GM15510 (cell line): ENCODE measurements around the gene STAB1.

Experiments
- POLR2A ChIP-seq: IDR thresholded peaks from 3 replicates; pipeline ENCODE4 v1.6.1; 2011; ENCODE audit warnings: borderline replicate concordance; ENCODE audit not compliant: insufficient read length; ENCODE audit errors: extremely low read depth

The STAB1 gene

DNA sequence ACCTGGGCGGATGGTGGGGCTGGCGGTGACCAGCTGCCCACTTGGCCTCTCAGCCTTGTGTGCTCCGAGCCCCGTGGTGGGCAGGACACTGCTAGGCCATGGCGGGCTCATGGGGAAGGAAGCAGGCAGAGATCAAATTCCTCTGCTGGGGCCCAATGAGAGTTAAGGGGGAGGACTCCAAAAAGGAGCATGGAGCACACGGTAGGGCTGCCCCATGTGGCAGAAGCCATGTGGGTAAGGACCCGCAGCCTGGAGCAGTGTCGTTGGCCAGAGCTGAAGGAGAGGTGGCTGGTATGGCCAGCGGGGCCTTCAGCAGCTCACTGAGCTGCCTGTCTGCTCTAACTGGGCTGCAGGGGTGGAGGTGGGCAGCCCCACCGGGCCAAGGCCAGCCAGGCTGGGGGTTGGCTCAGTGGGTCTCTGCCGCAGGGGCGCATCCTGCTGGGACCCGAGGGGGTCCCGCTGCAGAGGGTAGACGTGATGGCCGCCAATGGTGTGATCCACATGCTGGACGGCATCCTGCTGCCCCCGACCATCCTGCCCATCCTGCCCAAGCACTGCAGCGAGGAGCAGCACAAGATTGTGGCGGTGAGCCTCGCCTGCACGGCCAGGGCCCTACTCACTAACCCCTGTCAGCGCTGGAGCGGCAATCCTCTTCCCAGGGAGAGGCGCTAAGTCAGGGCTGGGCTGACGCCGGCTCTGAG lies 11.3 kb downstream of the STAB1 start:
- TF ChIP-seq POLR2A, result no peak

DNA sequence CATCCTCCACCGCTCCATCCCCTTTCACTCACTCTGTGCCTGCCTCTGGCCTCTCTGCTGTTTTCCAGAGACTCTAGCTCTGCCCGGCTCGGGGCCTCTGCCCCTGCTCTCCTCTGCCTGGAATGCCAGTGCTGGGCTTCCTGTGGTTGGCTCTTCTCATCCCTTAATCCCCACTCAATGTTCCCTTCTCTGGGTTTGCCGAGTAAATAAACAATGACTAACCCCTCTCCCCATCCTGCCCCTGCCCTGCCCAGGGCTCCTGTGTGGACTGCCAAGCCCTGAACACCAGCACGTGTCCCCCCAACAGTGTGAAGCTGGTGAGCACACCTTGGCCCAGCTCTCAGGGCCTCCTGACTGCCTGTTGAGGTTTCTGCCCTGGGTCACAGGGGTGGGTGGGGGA lies 12.2 kb downstream of the STAB1 start:
- no peak for TF ChIP-seq POLR2A

DNA sequence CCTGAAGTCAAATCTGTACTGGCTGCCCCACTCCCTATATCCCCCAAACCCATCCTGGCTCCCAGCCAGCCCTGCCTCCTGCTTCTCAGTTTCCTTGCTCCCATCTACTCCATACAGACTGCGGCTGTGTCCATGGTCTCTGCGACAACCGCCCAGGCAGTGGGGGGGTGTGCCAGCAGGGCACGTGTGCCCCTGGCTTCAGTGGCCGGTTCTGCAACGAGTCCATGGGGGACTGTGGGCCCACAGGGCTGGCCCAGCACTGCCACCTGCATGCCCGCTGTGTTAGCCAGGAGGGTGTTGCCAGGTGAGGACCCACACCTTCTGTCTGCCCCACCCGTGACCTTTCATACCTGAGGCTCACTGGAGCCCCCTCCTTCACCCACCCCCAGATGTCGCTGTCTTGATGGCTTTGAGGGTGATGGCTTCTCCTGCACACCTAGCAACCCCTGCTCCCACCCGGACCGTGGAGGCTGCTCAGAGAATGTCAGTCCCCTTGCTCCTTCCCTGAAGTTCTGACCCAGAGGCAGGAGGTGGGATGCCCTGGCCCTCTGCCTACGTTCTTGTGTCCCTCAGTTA lies 14.7 kb downstream of the STAB1 start:
- no peak for TF ChIP-seq POLR2A

GRCh38 chr3:52511509-52511908 lies 16.4 kb downstream of the STAB1 start:
- TF ChIP-seq POLR2A, result no peak

DNA sequence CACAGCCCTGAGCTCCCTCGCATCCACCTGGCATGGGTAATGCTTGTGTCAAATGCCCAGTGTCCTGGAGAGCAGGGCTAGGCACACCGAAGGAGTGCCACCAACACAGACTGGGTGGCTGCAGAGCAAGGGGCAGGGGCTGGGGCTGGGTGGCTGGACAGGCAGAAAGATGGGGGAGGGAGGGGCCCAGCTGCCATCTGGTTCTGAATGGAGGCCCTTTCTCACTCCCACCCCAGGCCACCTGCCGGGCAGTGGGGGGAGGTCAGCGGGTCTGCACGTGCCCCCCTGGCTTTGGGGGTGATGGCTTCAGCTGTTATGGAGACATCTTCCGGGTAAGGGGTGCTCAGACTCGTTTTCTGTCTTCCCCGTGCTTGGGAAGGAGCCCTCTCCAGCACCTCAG lies 17.0 kb downstream of the STAB1 start:
- TF ChIP-seq POLR2A, result no peak

GRCh38 chr3:52512727-52513126 lies 17.6 kb downstream of the STAB1 start:
- TF ChIP-seq POLR2A, result no peak

GRCh38 chr3:52513281-52513680 lies 18.1 kb downstream of the STAB1 start:
- no peak for TF ChIP-seq POLR2A

GRCh38 chr3:52514576-52514975 lies 19.4 kb downstream of the STAB1 start:
- TF ChIP-seq POLR2A, result no peak

DNA sequence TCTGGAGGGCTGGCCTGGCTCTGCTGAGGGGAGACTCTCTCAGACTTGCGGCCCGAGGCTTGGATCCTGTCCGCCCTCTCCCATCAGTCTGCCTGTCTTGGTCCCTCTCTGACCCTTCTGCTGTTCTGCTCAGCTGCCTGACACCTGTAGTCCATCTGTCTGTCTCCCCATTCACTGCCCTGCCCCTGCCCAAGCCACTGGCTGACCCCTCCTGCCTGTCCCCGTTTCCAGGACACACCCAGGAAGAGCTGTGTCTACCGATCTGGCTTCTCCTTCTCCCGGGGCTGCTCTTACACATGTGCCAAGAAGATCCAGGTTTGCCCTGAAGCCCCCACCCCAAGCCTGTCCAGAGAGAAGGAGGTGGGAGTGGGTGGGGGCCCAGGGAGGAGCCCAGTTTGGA lies 20.1 kb downstream of the STAB1 start:
- TF ChIP-seq POLR2A, result no peak

- TF ChIP-seq POLR2A, result no peak
These were observed 21.5 kb downstream of the STAB1 start for GRCh38 chr3:52516509-52517195.

DNA sequence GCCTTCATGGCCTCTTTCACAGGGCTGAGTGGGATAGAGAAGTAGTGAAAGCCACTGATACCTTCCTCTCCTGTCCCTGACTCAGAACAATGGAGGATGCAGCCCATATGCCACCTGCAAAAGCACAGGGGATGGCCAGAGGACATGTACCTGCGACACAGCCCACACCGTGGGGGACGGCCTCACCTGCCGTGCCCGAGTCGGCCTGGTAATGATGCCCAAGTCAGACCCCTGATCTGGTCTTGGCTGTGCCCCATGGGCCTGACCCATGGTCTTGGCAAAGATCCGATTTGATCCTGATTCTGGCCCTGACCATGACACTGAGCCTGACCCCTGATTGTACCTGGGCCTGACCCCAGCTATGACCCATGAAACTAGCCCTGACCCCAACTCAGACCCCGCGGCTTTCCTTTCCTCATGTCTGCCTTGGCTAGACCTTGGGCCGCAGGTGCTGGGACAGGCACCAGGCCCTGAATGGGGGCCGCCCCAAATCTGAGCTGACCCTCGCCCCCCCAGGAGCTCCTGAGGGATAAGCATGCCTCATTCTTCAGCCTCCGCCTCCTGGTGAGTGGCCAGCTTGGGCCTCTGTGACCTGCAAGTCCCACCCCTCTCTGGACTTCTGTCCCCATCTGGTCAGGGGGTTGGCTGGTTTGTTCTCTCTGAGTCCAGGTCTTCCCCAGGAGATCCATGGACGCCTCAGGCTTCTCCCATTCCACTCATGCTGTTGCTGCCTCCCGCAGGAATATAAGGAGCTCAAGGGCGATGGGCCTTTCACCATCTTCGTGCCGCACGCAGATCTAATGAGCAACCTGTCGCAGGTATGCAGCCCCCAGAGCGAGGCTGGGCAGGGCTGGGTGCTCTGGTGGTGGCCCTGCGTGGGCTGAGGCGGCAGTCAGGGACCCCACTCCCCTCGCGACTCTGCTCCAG lies 22.9 kb downstream of the STAB1 start:
- no peak for TF ChIP-seq POLR2A

DNA sequence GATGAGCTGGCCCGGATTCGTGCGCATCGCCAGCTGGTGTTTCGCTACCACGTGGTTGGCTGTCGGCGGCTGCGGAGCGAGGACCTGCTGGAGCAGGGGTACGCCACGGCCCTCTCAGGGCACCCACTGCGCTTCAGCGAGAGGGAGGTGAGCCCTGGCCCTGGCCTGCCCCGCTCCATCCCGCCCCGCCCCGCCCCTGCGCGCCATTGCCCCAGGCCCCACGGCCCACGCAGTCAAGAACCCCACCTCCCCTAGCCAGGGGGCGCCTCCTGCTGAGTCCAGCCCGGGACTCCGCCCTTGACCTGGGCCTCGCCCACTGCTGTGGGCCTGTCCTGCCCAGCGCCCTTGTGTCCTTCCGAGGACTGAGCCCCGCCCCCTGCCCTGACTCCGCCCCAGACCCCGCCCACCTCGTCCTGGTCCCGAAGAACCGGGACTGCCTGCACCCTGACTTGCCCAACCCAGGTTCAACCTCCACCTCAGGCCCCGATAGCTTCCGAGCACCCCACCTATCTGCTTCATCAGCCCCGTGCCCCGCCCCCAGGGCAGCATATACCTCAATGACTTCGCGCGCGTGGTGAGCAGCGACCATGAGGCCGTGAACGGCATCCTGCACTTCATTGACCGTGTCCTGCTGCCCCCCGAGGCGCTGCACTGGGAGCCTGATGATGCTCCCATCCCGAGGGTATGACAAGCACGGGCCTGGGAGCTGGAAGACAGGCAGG lies 23.7 kb downstream of the STAB1 start:
- no peak for TF ChIP-seq POLR2A

DNA sequence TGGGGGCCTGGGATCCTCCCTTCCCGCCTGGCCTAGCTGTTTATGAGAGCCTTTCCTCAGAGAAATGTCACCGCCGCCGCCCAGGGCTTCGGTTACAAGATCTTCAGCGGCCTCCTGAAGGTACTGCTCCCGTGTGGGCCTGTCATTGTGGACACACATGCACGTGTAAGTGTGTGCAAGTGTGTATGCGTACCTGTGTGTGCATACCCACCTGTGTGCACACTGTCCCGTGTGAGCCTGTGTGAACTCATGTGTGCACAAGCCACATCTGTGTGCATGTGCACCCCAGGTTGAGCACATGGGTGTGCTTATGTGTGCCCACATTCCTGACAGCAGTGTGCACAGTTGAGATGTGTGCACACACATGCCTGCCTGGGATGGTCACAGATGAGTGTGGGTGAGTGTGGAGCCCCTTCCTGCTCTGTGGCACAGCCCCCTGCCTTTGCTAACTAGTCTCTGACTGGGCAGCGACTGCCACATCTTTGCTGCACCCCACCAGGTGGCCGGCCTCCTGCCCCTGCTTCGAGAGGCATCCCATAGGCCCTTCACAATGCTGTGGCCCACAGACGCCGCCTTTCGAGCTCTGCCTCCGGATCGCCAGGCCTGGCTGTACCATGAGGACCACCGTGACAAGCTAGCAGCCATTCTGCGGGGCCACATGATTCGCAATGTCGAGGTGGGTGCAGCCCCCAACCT lies 24.5 kb downstream of the STAB1 start:
- no peak for TF ChIP-seq POLR2A

DNA sequence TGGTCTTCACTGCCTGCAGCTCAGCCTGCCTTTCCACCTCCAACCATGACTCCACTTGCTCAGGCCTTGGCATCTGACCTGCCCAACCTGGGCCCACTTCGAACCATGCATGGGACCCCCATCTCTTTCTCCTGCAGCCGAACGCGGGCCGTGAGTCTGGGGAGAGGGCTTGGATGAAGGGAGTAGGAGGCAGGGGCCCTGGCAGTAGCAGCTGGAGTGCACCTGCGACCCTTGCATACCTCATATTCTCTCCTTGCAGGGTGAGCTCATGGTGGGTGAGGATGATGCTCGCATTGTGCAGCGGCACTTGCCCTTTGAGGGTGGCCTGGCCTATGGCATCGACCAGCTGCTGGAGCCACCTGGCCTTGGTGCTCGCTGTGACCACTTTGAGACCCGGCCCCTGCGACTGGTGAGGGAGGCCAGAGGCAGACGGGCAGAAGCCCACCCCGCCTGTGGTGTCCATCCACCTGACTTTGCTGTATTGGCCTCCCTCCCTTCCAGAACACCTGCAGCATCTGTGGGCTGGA lies 25.1 kb downstream of the STAB1 start:
- TF ChIP-seq POLR2A, result no peak

DNA sequence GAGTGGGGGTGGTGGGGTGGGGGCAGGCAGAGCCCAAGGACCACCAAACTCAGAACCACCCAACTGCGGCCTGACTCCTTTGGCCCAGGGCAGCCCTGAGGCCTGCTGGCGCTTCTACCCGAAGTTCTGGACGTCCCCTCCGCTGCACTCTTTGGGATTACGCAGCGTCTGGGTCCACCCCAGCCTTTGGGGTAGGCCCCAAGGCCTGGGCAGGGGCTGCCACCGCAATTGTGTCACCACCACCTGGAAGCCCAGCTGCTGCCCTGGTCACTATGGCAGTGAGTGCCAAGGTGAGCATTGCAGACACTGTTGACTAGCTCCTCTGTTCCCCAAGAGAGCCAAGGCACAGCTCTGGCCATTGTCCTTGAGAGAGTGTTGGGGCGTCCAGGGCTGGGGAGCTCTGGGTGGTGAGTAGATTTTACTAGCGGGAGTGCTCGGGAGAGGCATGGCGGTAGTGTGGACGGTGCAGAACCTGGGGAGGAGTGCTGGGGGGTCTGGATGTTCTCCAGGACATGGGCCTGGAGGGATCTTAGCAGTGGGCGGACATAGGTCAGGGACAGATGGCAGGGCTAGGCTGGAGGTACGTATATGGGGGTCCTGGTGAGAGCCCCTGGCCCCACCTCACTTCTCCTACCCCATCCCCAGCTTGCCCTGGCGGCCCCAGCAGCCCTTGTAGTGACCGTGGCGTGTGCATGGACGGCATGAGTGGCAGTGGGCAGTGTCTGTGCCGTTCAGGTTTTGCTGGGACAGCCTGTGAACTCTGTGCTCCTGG lies 25.8 kb downstream of the STAB1 start:
- no peak for TF ChIP-seq POLR2A
